ENCODE data around the gene PSMA6.

DNA sequence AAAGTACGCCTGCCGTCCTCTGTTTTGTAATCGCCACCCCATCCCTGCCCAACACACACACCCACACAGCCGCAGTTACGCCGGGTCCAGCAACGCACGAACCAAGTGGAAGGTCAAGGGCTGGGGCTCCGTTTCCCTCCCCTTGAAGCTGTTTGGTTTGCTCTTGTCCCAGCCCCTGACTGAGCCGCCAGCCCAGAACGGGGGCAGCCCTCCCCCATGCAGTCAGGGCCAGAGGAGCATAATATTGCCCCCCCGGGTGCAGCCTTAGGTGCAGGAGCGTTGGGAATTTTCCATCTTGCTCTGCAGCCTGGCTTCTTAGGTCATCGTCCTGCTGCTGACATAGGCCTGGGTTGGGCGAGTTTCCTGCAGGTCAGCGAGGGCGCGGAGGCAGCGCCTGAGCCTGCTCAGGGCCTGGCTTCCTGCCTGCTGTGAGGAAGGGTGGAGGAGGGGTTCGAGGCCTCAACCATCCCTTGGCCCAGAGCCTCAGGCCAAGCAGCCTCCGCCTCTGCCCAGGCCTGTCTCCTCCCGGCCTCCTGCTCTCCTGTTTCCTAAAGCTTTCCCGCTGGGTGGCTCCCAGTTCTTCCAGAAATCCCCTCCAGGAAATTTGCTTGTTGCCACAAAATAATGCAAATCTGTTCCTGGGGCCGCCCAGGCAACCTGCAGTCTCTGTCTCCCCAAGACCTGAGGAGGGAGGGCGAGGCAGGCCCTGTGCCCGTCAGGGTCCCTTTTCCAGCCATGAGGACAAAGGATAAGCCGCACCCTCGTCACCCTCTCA is 44.5 kb downstream of the PSMA6 start:
- TF ChIP-seq, protein P1, sequence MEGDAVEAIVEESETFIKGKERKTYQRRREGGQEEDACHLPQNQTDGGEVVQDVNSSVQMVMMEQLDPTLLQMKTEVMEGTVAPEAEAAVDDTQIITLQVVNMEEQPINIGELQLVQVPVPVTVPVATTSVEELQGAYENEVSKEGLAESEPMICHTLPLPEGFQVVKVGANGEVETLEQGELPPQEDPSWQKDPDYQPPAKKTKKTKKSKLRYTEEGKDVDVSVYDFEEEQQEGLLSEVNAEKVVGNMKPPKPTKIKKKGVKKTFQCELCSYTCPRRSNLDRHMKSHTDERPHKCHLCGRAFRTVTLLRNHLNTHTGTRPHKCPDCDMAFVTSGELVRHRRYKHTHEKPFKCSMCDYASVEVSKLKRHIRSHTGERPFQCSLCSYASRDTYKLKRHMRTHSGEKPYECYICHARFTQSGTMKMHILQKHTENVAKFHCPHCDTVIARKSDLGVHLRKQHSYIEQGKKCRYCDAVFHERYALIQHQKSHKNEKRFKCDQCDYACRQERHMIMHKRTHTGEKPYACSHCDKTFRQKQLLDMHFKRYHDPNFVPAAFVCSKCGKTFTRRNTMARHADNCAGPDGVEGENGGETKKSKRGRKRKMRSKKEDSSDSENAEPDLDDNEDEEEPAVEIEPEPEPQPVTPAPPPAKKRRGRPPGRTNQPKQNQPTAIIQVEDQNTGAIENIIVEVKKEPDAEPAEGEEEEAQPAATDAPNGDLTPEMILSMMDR (IDR thresholded peaks at IDR 0.05), result no peak
- TF ChIP-seq POLR2A (IDR thresholded peaks at IDR 0.05), result peak in 1 of 2 donors; percentile 39

Data from Peyer's patch (tissue), 4 donors.